HUES48 (cell line): ENCODE measurements around the gene PRSS21.

ENCODE experiments used
- H3K27ac ChIP-seq: one replicate; pipeline ENCODE4 v1.7.0; 2013; ENCODE audit warnings: low read depth, low read length, inconsistent platforms
- H3K27me3 ChIP-seq: 2 replicates; pipeline ENCODE4 v1.6.1; 2013; ENCODE audit warnings: mild to moderate bottlenecking, low read length; ENCODE audit not compliant: control insufficient read depth, insufficient read depth
- H3K36me3 ChIP-seq: 2 replicates; pipeline ENCODE4 v1.6.1; 2013; ENCODE audit warnings: low read length; ENCODE audit not compliant: control insufficient read depth, insufficient read depth
- H3K4me1 ChIP-seq: 2 replicates; pipeline ENCODE4 v1.6.1; 2013; ENCODE audit warnings: mild to moderate bottlenecking, low read length; ENCODE audit not compliant: control insufficient read depth, insufficient read depth
- H3K4me3 ChIP-seq: 2 replicates; pipeline ENCODE4 v1.5.1; 2013; ENCODE audit warnings: mild to moderate bottlenecking, low read depth, low read length
- H3K9ac ChIP-seq: 2 replicates; pipeline ENCODE4 v1.6.1; 2013; ENCODE audit warnings: mild to moderate bottlenecking, low read depth, low read length, moderate library complexity
- H3K9me3 ChIP-seq: 2 replicates; pipeline ENCODE4 v1.6.1; 2013; ENCODE audit warnings: low read length; ENCODE audit not compliant: control insufficient read depth, insufficient read depth

PRSS21 gene

GRCh38 chr16:2783581-2784357 lies 33.3 kb upstream of the PRSS21 start:
- H3K27ac ChIP-seq: no peak overlapping the region
- no peak overlapping the region for H3K9ac ChIP-seq
- no peaks in the 10 kb centered on the region for H3K9me3 ChIP-seq
- peaks cover 27% of the 10 kb centered on the region for H3K27me3 ChIP-seq
- no peak overlapping the region for H3K4me3 ChIP-seq
- H3K36me3 ChIP-seq: no peaks in the 10 kb centered on the region
- no peaks in the 10 kb centered on the region for H3K4me1 ChIP-seq

GRCh38 chr16:2784358-2785100 lies 32.5 kb upstream of the PRSS21 start:
- Histone ChIP-seq H3K27me3 (peaks cover 27% of the 10 kb centered on the region), H3K36me3 (no peaks in the 10 kb centered on the region), H3K27ac (no peak overlapping the region), H3K9me3 (no peaks in the 10 kb centered on the region), H3K4me3 (peak overlapping the region; percentile 47), H3K4me1 (no peaks in the 10 kb centered on the region), H3K9ac (no peak overlapping the region)

- H3K27me3 ChIP-seq: peaks cover 27% of the 10 kb centered on the region
- H3K4me3 ChIP-seq: peak overlapping the region; percentile 47
- H3K27ac ChIP-seq: no peak overlapping the region
- no peaks in the 10 kb centered on the region for H3K9me3 ChIP-seq
- H3K9ac ChIP-seq: no peak overlapping the region
- no peaks in the 10 kb centered on the region for H3K4me1 ChIP-seq
- no peaks in the 10 kb centered on the region for H3K36me3 ChIP-seq
These were observed 31.7 kb upstream of the PRSS21 start for GRCh38 chr16:2785101-2785991.

GRCh38 chr16:2786061-2786825 lies 30.8 kb upstream of the PRSS21 start:
- peaks cover 27% of the 10 kb centered on the region for H3K27me3 ChIP-seq
- no peaks in the 10 kb centered on the region for H3K36me3 ChIP-seq
- H3K4me3 ChIP-seq: no peak overlapping the region
- no peak overlapping the region for H3K9ac ChIP-seq
- H3K9me3 ChIP-seq: no peaks in the 10 kb centered on the region
- H3K27ac ChIP-seq: no peak overlapping the region
- no peaks in the 10 kb centered on the region for H3K4me1 ChIP-seq

- H3K4me1 ChIP-seq: no peaks in the 10 kb centered on the region
- peaks cover 27% of the 10 kb centered on the region for H3K27me3 ChIP-seq
These were observed 30.2 kb upstream of the PRSS21 start for GRCh38 chr16:2786826-2787151.

GRCh38 chr16:2787406-2787805 lies 29.6 kb upstream of the PRSS21 start, which contains the start of gene PRSS33:
PRSS33 (minus strand) TSS chr16:2787560; CDS start chr16:2786547, 1,013 bp downstream.
- H3K27ac ChIP-seq: no peak within 1 kb of the TSS
- H3K27me3 ChIP-seq: peaks cover 27% of the 10 kb centered on the region
- H3K9ac ChIP-seq: no peak within 1 kb of the TSS
- no peaks in the 10 kb centered on the region for H3K36me3 ChIP-seq
- H3K9me3 ChIP-seq: no peaks in the 10 kb centered on the region
- H3K4me1 ChIP-seq: no peaks in the 10 kb centered on the region
- no peak within 1 kb of the TSS for H3K4me3 ChIP-seq

More at GRCh38 chr16:2786826-2787151, 30.2 kb upstream of the PRSS21 start:
- no peaks in the 10 kb centered on the region for H3K36me3 ChIP-seq
- no peak overlapping the region for H3K27ac ChIP-seq
- no peaks in the 10 kb centered on the region for H3K9me3 ChIP-seq
- H3K9ac ChIP-seq: no peak overlapping the region
- H3K4me3 ChIP-seq: no peak overlapping the region

- Histone ChIP-seq H3K4me1 (no peaks in the 10 kb centered on the region), H3K4me3 (no peak overlapping the region), H3K27ac (no peak overlapping the region), H3K9ac (no peak overlapping the region), H3K36me3 (no peaks in the 10 kb centered on the region), H3K27me3 (peaks cover 27% of the 10 kb centered on the region), H3K9me3 (no peaks in the 10 kb centered on the region)
These were observed 29.1 kb upstream of the PRSS21 start for GRCh38 chr16:2787961-2788360.

GRCh38 chr16:2790631-2791030 lies 26.4 kb upstream of the PRSS21 start:
- Histone ChIP-seq H3K9ac (no peak overlapping the region), H3K27ac (no peak overlapping the region), H3K4me1 (no peaks in the 10 kb centered on the region), H3K9me3 (no peaks in the 10 kb centered on the region), H3K4me3 (no peak overlapping the region), H3K27me3 (peaks cover 10% of the 10 kb centered on the region; the same call in 1 of the 2 replicates), H3K36me3 (no peaks in the 10 kb centered on the region)

- Histone ChIP-seq H3K4me3 (no peak overlapping the region), H3K4me1 (no peaks in the 10 kb centered on the region), H3K9me3 (no peaks in the 10 kb centered on the region), H3K27me3 (peaks cover 4% of the 10 kb centered on the region; the same call in 1 of the 2 replicates), H3K27ac (no peak overlapping the region), H3K36me3 (no peaks in the 10 kb centered on the region), H3K9ac (no peak overlapping the region)
These were observed 25.9 kb upstream of the PRSS21 start for GRCh38 chr16:2791174-2791573.

GRCh38 chr16:2792940-2793339 lies 24.1 kb upstream of the PRSS21 start:
- Histone ChIP-seq H3K27me3 (no peaks in the 10 kb centered on the region), H3K9me3 (no peaks in the 10 kb centered on the region), H3K9ac (no peak overlapping the region), H3K4me3 (no peak overlapping the region), H3K36me3 (no peaks in the 10 kb centered on the region), H3K27ac (no peak overlapping the region), H3K4me1 (no peaks in the 10 kb centered on the region)
